ENCODE results near the gene ATP10A.

The ATP10A gene

DNA sequence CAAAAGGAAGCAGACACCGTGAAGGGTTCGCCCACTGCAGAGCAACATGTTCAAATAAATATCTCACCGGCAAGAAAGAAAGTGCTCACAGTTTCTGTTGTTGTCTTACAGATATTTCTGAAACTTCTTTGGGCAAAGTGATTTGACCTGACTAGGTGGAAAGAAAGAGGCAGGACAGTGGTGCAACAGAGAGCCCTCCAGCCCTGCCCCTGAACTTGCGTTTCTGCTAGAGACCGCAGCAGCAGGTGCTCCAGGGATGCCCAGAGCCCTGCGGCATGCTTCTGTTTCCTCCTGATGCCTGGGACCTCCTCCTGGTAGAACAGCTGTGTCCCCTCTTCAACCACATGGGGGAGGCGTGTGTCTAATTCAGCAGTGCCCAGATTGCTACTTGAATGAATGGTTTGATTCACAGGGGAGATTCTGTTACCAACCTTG is 123.4 kb downstream of the ATP10A start:
- DNase-seq (ENCODE audit: low read depth in 2 of 2): no peak

DNA sequence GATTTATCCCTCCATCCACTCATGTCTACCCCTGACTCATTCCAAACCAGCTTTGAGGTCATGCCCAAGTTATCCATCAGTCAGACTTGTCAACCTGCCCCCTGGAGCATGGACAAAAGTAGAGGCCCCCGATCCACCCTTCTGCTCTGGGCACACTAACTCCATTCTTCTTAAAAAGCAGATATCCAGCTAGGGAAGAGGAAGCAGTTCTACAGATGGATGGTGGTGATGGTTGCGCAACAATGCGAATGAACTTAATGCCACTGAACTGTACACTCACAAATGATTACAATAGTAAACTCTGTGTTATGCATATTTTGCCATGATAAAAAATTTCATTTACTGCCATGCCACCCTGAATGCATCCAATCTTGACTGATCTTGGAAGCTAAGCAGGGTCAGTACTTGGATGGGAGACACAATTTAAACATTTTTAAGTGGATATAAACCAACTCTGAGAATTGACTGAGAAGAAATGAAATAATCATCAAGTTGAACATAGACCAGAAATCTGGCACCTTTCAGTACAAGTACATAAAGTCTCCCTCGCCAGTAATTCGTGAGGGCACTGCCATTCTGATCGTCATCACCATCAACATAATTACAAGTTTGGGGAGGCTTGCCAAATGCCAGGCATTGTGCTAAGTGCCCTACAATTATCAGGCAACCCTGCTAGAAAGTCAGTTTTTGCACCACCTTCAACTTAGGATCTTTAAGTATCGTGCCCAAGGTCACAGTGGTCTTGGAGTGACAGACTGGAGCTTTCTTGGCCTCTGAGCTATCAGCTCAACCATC is 124.8 kb downstream of the ATP10A start:
- no peak for DNase-seq (ENCODE audit: low read depth in 2 of 2)

DNA sequence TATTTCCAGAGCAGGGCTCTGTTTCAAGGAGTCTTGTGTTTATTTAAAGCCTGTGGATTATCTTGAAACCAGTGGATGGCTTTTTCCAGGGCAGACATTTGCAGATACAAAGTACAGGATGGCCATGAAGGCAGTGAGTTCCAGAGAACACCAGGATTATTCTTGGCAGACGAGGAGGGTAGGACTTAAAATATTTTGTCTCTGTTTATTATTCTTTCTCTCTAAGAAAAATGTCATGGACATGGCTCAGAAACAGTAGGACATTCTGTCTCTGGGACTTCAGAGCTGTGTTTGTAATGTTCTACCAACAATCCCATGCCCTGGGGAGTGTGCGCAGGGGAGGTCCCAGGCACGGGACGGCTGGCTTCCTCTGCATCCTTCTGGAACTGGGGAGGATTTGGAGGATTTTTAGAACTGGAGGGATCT is 125.9 kb downstream of the ATP10A start:
- no peak for DNase-seq (ENCODE audit: low read depth in 2 of 2)

DNA sequence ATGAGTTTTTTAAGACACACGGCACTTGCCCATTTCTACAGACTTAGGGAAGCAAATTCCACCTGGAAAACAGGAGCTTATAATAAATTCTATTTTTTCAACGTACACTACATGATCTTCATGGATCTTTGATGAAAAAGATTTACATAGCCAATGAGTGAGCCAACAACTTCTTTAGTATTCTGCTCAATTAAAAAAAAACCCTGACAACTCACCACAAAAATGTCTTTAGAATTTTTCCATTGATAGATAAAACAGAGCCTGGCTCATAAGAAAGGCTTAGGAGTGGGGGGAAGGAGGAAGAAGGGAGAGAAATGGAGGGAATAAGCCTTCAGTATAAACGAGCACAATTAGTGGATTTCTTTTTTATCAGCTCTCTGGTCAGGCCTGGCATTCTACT is 126.7 kb downstream of the ATP10A start:
- no peak for DNase-seq (ENCODE audit: low read depth in 2 of 2)

DNA sequence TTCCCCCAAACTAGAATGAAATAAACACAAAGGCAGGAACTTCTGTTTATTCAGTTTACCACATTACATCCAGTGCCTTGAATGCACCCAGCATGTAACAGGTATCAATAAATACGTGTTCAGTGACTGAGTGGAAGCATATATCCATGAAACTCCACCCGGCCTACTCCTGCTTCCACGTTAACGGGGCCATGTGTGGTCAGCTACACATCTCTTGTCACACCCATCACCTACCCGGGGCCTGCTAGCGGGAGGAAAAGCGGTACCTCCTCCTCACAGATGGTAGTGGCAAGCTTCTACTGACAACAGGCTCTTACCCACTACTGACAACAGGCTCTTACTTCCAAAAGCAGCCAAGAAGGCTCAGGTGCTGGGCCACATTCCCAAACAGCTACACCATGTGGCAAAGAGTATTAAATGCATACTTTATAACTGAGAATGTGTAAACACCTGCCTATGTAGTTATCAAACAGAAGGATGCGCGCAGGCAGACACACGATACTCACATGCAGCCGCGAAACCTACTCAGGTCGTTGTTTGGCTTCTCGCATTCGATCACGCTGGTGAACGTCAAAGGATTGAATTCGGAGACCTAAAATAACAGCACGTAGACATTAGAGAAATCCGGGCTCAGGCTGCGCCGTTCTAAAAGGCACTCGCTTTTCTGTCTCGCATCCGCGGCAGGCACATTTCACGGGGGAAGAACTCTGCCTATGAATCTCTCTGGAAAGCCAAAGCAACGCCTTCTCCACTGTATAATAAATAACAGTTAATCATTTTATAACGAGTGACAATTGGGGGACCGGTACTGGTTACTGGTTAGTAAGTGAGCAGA is 127.4 kb downstream of the ATP10A start:
- no peak for DNase-seq (ENCODE audit: low read depth in 2 of 2)

DNA sequence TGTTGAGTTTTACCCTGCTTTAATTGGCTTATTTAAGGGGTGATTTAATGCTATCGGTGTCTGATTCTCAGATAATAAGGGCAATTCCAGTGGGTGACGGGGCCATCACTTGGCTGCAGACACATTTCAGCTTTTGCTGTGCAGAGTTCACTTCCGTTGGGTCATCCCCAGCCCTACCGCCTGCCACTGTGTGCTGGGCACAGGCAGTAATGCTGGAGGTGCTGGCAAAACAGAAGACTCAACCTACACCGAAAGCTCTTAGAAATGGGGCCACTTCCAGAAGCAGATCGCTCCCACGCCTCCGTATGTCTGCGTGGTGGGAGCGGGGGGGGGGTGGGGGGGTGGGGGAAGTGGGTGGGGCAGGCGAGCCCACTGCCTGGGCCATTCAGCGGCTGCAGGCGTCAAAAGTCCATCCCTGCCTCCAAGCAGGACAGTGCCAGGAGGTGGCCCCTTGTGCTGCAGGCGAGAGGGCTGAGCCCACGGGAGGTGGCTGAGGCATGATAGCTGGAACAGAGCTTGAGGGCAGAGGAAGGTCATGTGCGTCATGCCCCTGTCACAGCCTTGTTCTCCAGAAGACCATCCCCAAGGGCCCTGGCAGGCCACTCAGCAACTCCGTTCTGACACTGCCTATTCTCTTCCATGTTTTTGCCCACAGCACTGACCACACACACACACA is 128.3 kb downstream of the ATP10A start:
- DNase-seq (ENCODE audit: low read depth in 2 of 2): no peak

DNA sequence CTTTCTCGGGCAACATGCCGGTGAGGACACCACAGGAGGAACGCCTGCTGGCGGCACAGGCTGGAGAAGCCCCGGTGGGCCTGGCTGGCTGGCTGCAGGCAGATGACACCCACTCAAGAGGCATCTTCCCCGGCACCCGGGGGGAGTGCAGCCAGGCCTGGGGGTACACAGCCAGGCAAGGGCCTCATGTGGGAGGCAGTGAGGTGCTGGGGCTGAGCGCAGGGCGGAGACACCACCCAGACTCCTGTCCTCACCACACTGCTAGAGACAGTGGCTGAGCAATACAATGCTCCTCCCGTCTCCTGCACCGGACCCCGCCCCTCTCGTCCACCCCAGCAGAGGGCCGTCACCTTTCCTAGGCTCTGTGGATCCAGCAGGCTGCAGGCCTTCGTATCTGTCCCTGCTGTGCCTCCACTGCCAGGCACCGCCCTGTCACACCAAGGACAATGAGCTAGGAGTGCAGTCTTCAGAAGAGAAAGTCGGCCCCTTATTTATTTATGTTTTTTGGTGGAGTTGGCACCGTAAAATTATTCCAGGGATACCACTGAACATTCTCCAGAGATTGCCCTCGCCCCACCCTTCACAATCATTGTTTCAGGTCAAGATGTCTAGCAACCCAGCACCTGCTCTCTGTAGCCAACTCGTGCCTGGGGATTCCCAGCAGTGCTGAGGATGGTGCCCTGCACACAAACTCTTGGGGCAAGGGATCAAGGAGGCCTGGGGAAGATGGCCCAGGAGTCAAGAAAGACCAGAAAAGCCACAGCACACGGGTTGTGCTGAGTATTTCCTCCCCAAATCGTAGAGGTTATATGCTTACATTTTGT is 129.1 kb downstream of the ATP10A start:
- DNase-seq (ENCODE audit: low read depth in 2 of 2): no peak

DNA sequence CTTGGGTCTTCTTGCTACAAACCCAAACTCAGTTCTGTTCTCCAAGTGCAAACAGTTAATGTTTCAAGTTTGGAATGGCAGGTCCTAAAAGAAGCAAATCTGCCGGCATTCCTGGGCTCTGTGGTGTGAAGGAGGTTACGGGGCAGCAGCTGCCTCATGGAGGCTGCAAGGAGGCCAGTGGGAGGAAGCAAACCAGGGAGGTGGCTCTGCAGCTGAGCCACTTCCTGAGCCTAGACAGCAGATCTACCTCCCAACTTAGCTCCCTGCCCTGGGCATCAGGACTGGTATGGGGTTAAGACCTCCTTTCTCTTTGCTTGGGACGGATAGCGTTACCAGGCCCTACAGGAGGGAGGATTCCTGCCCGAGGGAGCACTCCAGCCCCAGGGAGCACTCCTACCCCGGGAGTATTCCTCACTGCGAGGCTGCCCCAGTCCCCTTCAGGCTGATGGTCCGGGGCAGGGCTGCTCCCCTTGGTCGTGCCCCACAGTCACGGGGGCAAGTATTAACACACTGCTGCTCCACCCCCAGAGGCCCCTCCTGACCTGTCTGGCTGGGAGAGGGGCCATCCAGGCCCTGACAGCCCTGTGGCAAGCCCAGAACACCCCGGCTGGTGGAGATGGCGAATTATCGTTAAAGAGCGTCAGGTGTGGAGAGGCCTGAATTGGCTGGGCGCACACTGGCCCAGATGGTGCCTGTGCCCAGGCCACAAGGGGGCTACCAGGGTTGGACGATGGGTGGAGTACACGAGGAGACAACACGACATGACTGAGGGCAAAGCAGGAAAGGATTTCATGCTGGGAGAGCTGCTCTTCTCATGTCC is 129.9 kb downstream of the ATP10A start:
- no peak for DNase-seq (ENCODE audit: low read depth in 2 of 2)

DNA sequence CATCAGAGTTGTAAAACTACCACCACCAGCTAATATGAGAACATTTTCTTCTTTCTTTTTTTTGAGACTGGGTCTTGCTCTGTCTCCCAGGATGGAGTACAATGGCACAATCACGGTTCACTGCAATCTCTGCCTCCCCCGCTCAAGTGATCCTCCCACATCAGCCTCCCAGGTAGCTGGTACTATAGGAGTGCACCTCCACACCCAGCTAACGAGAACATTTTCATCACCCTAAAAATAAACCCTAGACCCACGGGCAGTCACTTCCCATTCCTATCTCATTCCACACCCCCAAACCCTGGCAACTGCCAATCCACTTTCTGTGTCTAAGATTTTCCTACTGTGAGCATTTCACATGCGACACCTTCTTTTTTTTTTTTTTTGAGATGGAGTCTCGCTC is 130.9 kb downstream of the ATP10A start:
- no peak for DNase-seq (ENCODE audit: low read depth in 2 of 2)

DNA sequence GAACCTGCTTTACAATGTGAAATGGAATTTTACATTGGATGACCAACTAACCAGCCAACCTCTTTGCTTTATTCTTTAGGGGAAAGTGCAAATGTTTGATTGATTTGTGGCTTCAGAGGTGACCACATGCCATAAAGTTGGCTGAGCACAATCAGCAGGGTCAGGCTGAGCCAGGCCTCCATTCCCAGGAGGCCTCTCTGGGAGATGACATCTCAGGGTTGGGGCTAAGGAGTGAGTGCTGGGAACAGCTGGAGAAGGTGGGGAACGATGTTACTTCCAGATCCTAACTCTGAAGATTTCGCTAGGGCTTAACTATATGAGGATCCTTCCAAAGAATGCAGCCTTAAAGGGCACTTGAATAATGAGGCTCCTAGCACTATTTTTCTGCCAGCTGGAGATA is 131.7 kb downstream of the ATP10A start:
- no peak for DNase-seq (ENCODE audit: low read depth in 2 of 2)

DNA sequence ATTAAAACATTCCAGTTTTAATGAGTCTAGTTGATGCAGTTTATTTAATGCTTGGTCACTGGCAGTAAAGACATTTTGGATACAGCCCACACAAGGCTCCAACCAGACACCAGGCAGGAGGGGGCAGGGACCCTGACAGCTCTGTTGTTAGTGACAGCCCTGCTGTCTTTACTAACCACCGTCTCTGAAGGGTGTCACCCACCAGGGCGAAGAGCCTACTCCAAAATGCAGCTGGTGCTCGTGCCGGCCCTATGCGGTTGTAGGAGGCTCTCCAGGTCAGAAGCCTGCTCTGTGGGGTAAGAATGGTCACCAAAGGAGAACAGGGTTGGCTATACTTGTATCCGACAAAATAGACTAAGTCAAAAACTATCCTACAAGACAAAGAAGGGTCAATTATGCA is 132.2 kb downstream of the ATP10A start:
- no peak for DNase-seq (ENCODE audit: low read depth in 2 of 2)

DNA sequence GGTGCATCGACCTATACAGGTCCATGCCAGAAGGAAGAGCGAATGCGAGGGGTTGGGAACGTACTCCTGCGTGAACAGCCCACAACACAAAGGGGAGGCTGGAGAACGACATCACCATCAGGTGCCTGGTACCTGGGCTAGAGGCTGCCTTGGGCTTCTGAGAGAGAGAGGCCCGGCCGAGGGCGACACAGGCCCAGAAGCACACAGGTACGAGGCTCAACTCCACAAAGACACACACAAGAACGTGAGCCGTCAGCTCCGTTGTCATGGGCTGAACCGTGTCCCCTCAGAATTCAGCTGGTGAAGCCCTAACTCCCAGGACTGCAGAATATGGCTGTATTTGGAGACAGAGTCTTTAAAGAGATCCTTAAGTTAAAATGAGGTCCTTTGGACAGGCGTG is 134.3 kb downstream of the ATP10A start:
- DNase-seq (ENCODE audit: low read depth in 2 of 2): no peak

DNA sequence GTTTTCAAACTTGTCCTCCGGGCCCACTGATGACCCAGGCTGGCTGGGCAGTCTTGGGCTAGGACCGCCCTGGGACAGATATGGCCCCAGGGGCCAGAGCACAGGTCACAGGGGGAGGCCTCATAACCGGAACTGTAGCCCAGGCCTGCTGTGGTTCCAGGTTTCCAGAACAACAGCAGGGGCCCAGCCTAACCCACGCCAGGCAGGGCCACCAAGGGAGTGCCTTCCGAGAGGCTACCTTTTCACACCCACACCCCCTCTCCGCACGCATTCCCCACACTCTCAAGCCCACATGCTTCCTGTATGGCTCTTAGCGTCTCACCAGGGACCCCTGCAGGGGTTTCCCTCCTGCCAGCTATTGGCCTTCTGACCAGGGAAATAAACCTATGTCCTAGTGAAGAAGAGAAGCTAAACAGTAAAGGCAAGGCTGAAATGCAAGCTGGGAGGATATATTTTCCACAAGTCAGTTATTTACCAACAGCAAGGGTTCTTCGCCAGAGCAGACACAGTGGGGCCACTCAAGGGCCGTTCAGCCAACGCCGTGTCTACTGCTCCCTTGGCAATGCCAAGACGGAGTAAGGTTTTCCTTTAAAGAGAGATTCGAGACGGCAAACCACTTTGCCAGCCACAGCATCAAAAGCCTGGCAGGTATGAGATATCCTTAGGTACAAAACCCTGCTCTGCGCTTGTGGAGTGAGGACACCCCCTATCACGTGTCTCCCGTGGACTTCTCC is 135.1 kb downstream of the ATP10A start:
- DNase-seq (ENCODE audit: low read depth in 2 of 2): no peak

DNA sequence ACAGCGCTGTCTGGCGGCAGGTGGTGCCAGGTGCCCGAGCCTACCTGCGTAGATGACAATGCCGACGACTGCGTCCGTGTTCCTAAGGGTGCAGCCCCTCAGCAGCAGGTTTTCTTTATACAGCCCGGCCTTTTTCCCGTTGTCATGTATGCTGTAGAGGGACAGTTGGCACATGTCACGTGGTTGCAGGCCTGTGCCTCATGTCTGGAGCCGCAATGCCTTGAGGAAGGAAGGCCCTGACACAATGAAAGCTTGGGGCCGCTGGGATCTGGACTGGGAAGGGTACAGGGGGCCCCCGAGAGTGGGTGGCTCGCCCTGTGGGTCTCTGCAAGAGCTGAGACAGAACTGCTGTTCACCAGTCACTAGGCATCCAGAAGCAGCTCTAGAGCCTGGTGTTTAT is 136.0 kb downstream of the ATP10A start:
- DNase-seq (ENCODE audit: low read depth in 2 of 2): no peak

DNA sequence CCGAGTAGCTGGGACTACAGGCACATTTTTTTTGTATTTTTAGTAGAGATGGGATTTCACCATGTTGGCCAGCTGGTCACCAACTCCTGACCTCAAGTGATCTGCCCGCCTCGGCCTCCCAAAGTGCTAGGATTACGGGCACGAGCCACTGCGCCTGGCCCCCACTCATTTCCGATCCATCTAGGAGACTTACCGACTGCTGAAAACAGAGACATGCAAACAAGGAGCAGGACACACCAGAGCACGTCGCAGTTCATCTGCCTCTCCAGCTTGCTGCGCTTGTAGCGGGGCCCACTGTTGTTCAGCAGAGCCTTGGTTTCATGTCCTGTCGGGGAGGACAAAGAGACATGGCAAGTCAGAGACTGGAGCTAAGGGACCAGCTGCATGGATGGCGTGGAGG is 137.4 kb downstream of the ATP10A start:
- no peak for DNase-seq (ENCODE audit: low read depth in 2 of 2)

DNA sequence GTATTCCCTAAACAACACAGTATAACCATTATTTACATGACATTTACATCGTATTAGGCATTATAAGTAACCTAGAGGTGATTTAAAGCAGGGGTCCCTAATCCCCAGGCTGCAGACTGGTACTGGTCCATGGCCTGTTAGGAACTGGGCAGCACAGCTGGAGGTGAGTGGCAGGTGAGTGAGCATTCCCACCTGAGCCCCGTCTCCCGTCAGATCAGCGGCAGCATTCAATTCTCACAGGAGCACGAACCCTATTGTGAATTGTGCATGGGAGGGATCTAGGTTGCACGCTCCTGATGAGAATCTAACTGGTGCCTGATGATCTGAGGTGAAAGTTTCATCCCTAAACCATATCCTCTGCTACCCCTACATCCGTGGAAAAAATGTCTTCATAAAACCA is 138.2 kb downstream of the ATP10A start:
- DNase-seq (ENCODE audit: low read depth in 2 of 2): no peak

DNA sequence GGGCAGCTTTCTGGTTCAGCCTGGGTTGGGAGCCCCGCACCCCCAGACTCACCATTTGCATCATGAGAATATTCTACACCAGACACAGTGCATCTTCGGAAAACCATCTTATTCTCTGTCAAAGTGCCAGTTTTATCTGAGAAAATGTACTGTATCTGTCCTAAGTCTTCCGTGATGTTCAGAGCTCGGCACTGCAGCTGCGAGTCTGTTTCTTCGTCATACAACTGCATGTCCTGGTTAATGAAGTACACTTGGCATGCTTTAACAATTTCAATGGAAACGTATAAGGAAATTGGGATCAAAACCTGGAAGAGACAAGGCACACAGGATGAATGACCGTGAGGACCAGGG is 141.5 kb downstream of the ATP10A start:
- DNase-seq (ENCODE audit: low read depth in 2 of 2): no peak

DNA sequence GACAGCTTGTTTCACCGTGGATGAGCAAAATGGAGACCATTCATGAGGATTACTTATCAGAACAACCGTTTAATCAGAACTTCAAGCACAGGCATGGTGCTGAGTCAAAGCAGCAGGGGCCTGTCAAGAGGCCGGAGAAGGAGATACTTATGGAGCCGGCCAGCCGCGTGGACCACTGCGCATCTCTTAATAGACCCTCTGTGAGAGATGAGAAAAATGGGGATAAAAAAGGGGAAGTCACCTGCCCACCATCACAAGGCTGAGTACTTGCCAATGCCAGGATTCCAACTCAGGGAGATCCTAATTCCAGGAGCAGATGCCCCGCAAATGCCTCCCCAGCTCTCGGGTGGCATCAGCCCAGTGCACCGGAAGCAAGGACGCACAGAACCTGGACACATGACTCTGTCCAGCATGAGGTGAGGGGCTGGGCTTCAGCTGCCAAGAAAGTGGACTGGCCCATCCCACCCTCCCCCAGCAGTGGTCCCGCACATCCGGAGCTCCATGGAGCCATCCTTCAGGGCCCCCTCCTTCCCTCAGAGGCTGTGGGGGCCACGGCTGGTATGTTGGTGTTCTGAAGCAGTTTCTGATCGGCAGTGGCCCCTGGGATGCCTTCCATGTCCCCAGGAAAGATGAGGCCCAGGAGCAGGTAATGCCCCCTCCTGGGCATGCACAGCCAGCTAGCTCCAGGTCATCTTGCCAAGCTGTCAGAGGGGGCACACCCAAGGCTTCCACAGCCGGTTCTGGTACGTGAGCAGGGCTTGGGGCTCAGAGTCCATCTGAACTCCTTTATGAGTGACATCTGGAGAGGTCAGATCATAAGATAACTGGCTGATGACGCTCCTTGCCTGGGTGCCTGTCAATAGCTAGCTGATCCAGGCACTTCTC is 143.8 kb downstream of the ATP10A start:
- DNase-seq (ENCODE audit: low read depth in 2 of 2): no peak

DNA sequence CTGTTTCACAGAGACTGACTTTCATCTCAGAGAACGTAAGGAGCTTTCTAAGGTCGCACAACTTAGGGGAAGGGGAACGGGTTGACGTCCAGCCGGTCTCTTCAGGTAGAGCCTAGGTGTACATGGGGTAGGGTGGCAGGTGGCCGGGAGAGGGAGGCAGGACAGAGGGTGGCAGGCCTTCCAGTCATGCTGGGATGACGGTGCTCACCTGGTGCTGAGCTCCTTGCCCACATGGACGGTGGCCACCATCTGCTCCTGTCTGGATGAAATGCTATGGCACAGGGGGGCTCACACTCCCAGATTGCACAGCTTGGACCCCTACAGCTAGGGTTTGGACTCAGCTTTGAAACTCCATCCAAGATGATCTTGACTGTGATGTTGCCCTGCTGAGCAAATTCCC is 144.5 kb downstream of the ATP10A start:
- DNase-seq (ENCODE audit: low read depth in 2 of 2): no peak

All from stimulated activated CD8-positive, alpha-beta memory T cell treated with anti-CD3 and anti-CD28 coated beads, Interleukin-7, amount 100 ng/mL, for 1 hour (primary cell).